ENCODE results near the gene TACC2.

TACC2 gene

GRCh38 chr10:122276611-122277208, 287.7 kb downstream of the TACC2 start:
- DNase-seq (ENCODE audit: low read depth) = no peak

GRCh38 chr10:122277526-122278136, 288.7 kb downstream of the TACC2 start:
- no peak for DNase-seq (ENCODE audit: low read depth)

- DNase-seq (ENCODE audit: low read depth) = no peak
Measured at GRCh38 chr10:122279725-122280141, 290.8 kb downstream of the TACC2 start.

- no peak for DNase-seq (ENCODE audit: low read depth)
Measured at GRCh38 chr10:122280156-122280555, 291.2 kb downstream of the TACC2 start.

- DNase-seq (ENCODE audit: low read depth) = no peak
Measured at GRCh38 chr10:122281018-122281626, 292.2 kb downstream of the TACC2 start.

- no peak for DNase-seq (ENCODE audit: low read depth)
Measured at GRCh38 chr10:122281751-122282150, 292.8 kb downstream of the TACC2 start.

GRCh38 chr10:122282253-122282671, 293.3 kb downstream of the TACC2 start:
- no peak for DNase-seq (ENCODE audit: low read depth)

GRCh38 chr10:122282909-122283308, 293.9 kb downstream of the TACC2 start:
- no peak for DNase-seq (ENCODE audit: low read depth)

- no peak for DNase-seq (ENCODE audit: low read depth)
Measured at GRCh38 chr10:122285506-122286444, 296.8 kb downstream of the TACC2 start.

- no peak for DNase-seq (ENCODE audit: low read depth)
Measured at GRCh38 chr10:122286867-122287266, 297.9 kb downstream of the TACC2 start.

- DNase-seq (ENCODE audit: low read depth) = no peak
Measured at GRCh38 chr10:122287570-122287969, 298.6 kb downstream of the TACC2 start.

- no peak for DNase-seq (ENCODE audit: low read depth)
Measured at GRCh38 chr10:122288262-122288661, 299.3 kb downstream of the TACC2 start.

- DNase-seq (ENCODE audit: low read depth) = no peak
Measured at GRCh38 chr10:122288917-122289316, 300.0 kb downstream of the TACC2 start.

- DNase-seq (ENCODE audit: low read depth) = no peak
Measured at GRCh38 chr10:122290334-122290733, 301.4 kb downstream of the TACC2 start.

GRCh38 chr10:122290833-122291532, 302.0 kb downstream of the TACC2 start:
- DNase-seq (ENCODE audit: low read depth) = no peak

- DNase-seq (ENCODE audit: low read depth) = no peak
Measured at GRCh38 chr10:122291739-122292138, 302.8 kb downstream of the TACC2 start.

GRCh38 chr10:122292376-122292775, 303.4 kb downstream of the TACC2 start:
- no peak for DNase-seq (ENCODE audit: low read depth)

- no peak for DNase-seq (ENCODE audit: low read depth)
Measured at GRCh38 chr10:122293156-122293960, 304.4 kb downstream of the TACC2 start.

- no peak for DNase-seq (ENCODE audit: low read depth)
Measured at GRCh38 chr10:122293961-122294380, 305.0 kb downstream of the TACC2 start.

GRCh38 chr10:122294511-122295450, 305.8 kb downstream of the TACC2 start:
- no peak for DNase-seq (ENCODE audit: low read depth)

All from CMK (cell line).